Body of pancreas (tissue), 4 donors: ENCODE data around the gene SH3PXD2B.

ENCODE experiments used
- CTCF ChIP-seq, 7 experiments: fragments of 450-650 bp in 4 of 7; fragments of 200-600 bp in 3 of 7; sonication (generic) in 3 of 7; IDR thresholded peaks; one replicate each; pipeline ENCODE4 v1.5.1; 2016 to 2019; ENCODE audit warnings: antibody characterized with exemption in 7 of 7
- POLR2A ChIP-seq, 3 donors: fragments of 450-650 bp; IDR thresholded peaks; one replicate each; pipeline ENCODE4 v1.6.1; 2016; ENCODE audit warnings: antibody characterized with exemption in 3 of 3, mild to moderate bottlenecking in 2 of 3

- no peak for TF ChIP-seq CTCF (IDR thresholded peaks at IDR 0.05)
- no peak for TF ChIP-seq POLR2A (IDR thresholded peaks at IDR 0.05)
Observed at GRCh38 chr5:172334196-172334595, 120.1 kb downstream of the SH3PXD2B start.
